DND-41 (cell line): ENCODE measurements around the gene PVRIG.

Source experiments
- CTCF ChIP-seq: IDR thresholded peaks from 2 replicates; pipeline ENCODE4 v1.5.1; 2012; ENCODE audit warnings: borderline replicate concordance, low read length, moderate library complexity, mild to moderate bottlenecking; ENCODE audit not compliant: poor library complexity, severe bottlenecking; ENCODE audit errors: extremely low read depth
- EZH2 ChIP-seq: IDR thresholded peaks from 3 replicates; pipeline ENCODE4 v1.6.1; 2012; ENCODE audit warnings: borderline replicate concordance, low read depth, mild to moderate bottlenecking, moderate library complexity, low read length, inconsistent platforms; ENCODE audit not compliant: severe bottlenecking

GRCh38 chr7:100171840-100172239 is 47.9 kb upstream of the PVRIG start:
- TF ChIP-seq CTCF (no peak), EZH2 (no peak)
